ENCODE measurements around the gene TNFRSF14. TPM values are rescaled to one million over a fixed set of nuclear protein-coding genes. Genes with fewer than 3 reads are reported as not detected.
A peak's percentile ranks its signal among the peaks of the same experiment; 100 is the strongest.

The TNFRSF14 gene
- total RNA-seq, 2 donors from 2014 or later: 9.2 to 14.5 TPM

DNA sequence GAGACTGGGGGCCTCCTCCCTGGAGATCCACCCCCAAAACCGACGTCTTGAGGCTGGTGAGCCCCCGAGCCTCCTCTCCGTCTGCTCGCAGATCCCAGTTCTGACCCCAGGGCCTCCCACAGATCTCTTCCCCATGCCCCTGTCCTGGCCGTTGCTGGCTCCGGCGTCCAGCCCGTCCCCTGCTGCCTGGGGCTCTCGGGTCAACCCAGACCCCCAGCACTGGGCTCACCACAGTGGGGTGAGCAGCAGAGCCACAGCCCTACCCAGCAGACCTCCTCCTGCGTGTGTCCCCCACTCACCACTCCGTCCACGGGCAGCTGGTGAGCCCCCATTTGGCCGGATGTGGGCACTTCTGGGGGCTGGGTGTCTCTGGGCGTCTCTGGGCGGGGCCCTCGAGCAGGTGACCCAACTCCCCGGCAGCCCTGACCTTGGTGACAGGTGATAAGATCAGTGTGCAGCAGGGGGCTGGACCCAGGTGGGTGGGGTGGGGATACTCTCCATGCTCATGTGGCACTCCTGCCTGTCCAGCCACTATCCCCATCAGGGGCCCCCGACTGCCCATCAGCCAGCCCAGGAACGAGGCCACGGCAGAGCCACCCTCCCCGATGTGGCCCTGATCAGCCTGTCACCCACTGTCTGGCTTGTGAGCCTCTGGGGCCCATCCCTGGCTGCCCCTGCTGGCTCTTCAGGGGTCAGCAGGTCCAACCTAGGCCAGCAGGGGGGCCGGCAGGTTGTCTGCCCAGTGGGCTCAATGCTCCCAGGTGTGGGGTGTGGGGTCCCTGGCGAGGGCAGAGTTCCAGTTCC is 709 bp downstream of the TNFRSF14 start:
- Histone ChIP-seq H3K4me1 (peaks cover 0 to 34% of the 10 kb centered on the region in 2 donors), H3K4me3 (peak overlapping the region; percentile 57 to 60), H3K27me3 (no peaks in the 10 kb centered on the region), H3K36me3 (peaks cover 6% of the 10 kb centered on the region), H3K9me3 (no peaks in the 10 kb centered on the region), H3K27ac (peak overlapping the region; percentile 83)
- TF ChIP-seq, protein P1, sequence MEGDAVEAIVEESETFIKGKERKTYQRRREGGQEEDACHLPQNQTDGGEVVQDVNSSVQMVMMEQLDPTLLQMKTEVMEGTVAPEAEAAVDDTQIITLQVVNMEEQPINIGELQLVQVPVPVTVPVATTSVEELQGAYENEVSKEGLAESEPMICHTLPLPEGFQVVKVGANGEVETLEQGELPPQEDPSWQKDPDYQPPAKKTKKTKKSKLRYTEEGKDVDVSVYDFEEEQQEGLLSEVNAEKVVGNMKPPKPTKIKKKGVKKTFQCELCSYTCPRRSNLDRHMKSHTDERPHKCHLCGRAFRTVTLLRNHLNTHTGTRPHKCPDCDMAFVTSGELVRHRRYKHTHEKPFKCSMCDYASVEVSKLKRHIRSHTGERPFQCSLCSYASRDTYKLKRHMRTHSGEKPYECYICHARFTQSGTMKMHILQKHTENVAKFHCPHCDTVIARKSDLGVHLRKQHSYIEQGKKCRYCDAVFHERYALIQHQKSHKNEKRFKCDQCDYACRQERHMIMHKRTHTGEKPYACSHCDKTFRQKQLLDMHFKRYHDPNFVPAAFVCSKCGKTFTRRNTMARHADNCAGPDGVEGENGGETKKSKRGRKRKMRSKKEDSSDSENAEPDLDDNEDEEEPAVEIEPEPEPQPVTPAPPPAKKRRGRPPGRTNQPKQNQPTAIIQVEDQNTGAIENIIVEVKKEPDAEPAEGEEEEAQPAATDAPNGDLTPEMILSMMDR (IDR thresholded peaks at IDR 0.05): no peak
- DNase-seq (ENCODE audit: low spot score): no peak

DNA sequence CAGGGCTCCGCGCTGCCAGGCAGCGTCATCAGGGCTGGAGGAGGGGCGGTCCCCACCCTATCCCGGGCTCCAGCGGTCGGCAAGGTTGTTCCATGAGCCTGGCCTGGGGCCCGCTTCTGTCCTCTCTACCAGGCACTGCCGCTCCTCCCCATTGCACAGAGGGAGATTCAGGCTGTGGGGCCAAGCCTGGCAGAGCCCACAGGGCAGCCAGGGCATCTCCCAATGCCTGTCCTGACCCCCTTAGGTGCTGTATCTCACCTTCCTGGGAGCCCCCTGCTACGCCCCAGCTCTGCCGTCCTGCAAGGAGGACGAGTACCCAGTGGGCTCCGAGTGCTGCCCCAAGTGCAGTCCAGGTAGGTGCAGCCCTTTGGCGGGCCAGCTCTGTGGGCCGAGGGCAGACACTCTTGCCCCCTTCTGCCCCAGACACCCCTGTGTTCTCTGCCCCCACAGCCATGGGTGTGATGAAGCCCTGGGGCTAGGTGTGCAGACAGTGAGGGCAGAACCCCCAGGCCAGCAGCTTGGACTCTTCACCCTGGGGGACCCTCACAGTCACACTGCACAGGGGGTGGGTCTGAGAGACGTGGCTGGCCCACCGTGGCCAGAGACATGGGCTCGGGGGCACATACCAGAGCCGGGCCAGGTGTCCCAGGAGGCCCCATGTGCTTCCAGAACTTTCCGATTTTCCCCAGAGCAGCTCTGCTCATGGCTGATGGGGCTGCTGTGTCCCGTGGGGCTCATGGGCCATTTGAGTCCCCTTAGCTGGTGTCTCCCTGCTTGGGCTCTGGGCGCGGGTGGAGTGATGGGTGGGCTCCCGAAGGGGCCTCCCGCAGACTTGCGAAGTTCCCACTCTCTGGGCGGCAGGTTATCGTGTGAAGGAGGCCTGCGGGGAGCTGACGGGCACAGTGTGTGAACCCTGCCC is 1.6 kb downstream of the TNFRSF14 start:
- peaks cover 6% of the 10 kb centered on the region for H3K36me3 ChIP-seq

DNA sequence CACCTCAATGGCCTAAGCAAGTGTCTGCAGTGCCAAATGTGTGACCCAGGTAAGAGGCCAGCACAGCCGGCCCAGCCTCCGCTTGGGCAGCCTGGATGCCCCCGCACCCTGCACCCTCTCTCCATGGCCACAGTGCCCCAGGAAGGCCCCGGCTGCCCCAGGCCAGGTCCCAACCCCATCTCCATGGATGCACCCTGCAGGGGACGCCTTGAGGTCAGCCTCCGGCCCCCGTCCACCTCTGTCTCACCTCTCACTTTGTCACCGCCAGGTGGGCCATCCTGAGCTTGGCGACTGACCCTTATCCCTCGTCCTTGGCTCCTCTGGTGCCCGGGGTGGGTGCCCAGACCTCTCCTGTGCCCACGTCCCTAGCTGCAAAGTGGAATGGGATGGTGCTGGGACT is 2.2 kb downstream of the TNFRSF14 start:
- Histone ChIP-seq H3K27ac (no peak overlapping the region), H3K4me3 (no peak overlapping the region), H3K27me3 (no peaks in the 10 kb centered on the region), H3K4me1 (peaks cover 0 to 34% of the 10 kb centered on the region in 2 donors), H3K36me3 (peaks cover 6% of the 10 kb centered on the region), H3K9me3 (no peaks in the 10 kb centered on the region)
- TF ChIP-seq, protein P1 (IDR thresholded peaks at IDR 0.05): no peak
- DNase-seq (ENCODE audit: low spot score): no peak

More for the DNA sequence above, 1.6 kb downstream of the TNFRSF14 start:
- H3K27ac ChIP-seq: peak overlapping the region; percentile 83
- no peak for DNase-seq (ENCODE audit: low spot score)
- no peaks in the 10 kb centered on the region for H3K9me3 ChIP-seq
- H3K4me1 ChIP-seq: peaks cover 0 to 34% of the 10 kb centered on the region in 2 donors
- TF ChIP-seq, protein P1 (IDR thresholded peaks at IDR 0.05): no peak
- peak overlapping the region; percentile 57 to 60 for H3K4me3 ChIP-seq
- H3K27me3 ChIP-seq: no peaks in the 10 kb centered on the region

DNA sequence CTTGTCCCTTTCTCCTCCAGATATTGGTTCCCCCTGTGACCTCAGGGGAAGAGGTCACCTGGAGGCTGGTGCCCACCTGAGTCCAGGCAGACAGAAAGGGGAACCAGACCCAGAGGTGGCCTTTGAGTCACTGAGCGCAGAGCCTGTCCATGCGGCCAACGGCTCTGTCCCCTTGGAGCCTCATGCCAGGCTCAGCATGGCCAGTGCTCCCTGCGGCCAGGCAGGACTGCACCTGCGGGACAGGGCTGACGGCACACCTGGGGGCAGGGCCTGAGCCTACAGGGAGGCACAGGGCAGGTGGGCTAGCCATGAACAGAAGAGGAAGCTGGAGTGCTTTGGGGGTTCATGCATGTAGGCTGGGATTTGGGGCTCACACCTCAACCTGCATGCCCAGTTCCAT is 2.7 kb downstream of the TNFRSF14 start:
- Histone ChIP-seq H3K9me3 (no peaks in the 10 kb centered on the region), H3K4me3 (no peak overlapping the region), H3K27me3 (no peaks in the 10 kb centered on the region), H3K4me1 (peaks cover 0 to 34% of the 10 kb centered on the region in 2 donors), H3K36me3 (peaks cover 6% of the 10 kb centered on the region), H3K27ac (no peak overlapping the region)
- TF ChIP-seq, protein P1 (IDR thresholded peaks at IDR 0.05): no peak
- DNase-seq (ENCODE audit: low spot score): no peak

DNA sequence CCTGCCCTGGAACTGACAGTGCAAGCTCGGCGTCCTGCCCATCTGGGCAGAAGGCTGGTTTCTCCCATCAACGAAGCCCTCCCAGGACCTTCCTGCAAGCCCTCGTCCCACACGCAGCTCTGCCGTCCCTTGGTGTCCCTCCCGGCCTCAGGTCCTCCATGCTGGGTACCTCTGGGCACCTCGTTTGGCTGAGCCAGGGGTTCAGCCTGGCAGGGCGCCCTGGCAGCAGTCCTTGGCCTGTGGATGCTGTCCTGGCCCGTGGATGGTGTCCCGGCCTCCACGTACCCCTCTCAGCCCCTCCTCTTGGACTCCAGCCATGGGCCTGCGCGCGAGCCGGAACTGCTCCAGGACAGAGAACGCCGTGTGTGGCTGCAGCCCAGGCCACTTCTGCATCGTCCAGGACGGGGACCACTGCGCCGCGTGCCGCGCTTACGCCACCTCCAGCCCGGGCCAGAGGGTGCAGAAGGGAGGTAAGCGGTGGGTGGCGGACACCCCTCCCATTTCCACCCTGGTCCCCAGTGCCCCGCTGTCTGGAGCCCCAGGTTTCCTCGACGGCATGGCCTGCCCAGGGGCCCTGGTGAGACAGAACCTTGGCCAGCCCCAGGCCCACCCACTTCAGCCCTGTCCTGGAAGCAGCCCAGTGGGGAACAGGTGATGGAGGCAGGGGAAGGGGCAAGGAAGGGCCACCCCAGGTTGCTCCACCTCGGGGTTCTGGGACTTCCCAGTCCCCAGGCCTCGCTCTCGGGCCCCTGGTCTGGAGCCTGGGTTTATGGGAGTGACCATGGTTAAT is 3.5 kb downstream of the TNFRSF14 start:
- Histone ChIP-seq H3K36me3 (peaks cover 6% of the 10 kb centered on the region), H3K4me1 (peaks cover 0 to 33% of the 10 kb centered on the region in 2 donors), H3K27ac (no peak overlapping the region), H3K4me3 (no peak overlapping the region), H3K9me3 (no peaks in the 10 kb centered on the region), H3K27me3 (no peaks in the 10 kb centered on the region)
- TF ChIP-seq, protein P1 (IDR thresholded peaks at IDR 0.05): no peak
- DNase-seq (ENCODE audit: low spot score): no peak
